AG04449 (cell line): ENCODE measurements around the gene FRMD7.

Experiments used
- CTCF ChIA-PET: fragments of 350-600 bp; formaldehyde crosslinking; extraction: SDS; loops from one replicate; lab custom pipeline; 2021; ENCODE audit warnings: antibody characterized with exemption; lab: Yijun Ruan, JAX
- POLR2A ChIA-PET: fragments of 400-600, 350-600 bp; formaldehyde crosslinking; extraction: SDS; loops from one replicate; lab custom pipeline; 2020; ENCODE audit warnings: antibody characterized with exemption, inconsistent platforms; lab: Yijun Ruan, JAX
- DNase-seq: peaks from one replicate; pipeline ENCODE4 v3.0.0-alpha.2; 2010; ENCODE audit warnings: low read depth, low spot score
- H3K4me3 ChIP-seq: 2 replicates; pipeline ENCODE4 v1.5.1; 2011; ENCODE audit warnings: low read depth, mild to moderate bottlenecking, control low read depth, low read length
- CTCF ChIP-seq: IDR thresholded peaks from one replicate; pipeline ENCODE4 v1.5.1; 2011; ENCODE audit warnings: mild to moderate bottlenecking, moderate library complexity, low read length, control low read depth, inconsistent platforms; ENCODE audit not compliant: insufficient read depth; ENCODE audit errors: missing control alignments

Gene FRMD7

GRCh38 chrX:132090403-132091159, 37.2 kb downstream of the FRMD7 start:
- H3K4me3 ChIP-seq, result no peak overlapping the region
- DNase-seq, result no peak
- no peak for TF ChIP-seq CTCF
- ChIA-PET POLR2A (no interaction called here), CTCF (interaction anchor here (1.8 to 5.2 kb wide), 3 partner anchors 12 to 130 kb away, joined by 4 to 71 read pairs (median 23); partner anchors contain the start of gene RAP2C)

GRCh38 chrX:132088864-132089263, 39.0 kb downstream of the FRMD7 start:
- CTCF ChIA-PET, result interaction anchor here (1.0 to 5.2 kb wide), 2 partner anchors 14 to 132 kb away, joined by 4 to 71 read pairs; partner anchors contain the start of gene RAP2C
- no peak for TF ChIP-seq CTCF
- POLR2A ChIA-PET, result no interaction called here
- H3K4me3 ChIP-seq, result no peak overlapping the region
- no peak for DNase-seq

- H3K4me3 ChIP-seq, result no peak overlapping the region
- ChIA-PET POLR2A (no interaction called here), CTCF (interaction anchor here (1.0 kb wide), 1 partner anchor 133 kb away, joined by 3 read pairs; no protein-coding TSS in a partner anchor)
- peak; percentile 29 for DNase-seq
- TF ChIP-seq CTCF, result no peak
Observed at GRCh38 chrX:132086672-132087071, 41.1 kb downstream of the FRMD7 start.

- CTCF ChIA-PET, result interaction anchor here (1.0 kb wide), 1 partner anchor 134 kb away, joined by 3 read pairs; no protein-coding TSS in a partner anchor
- POLR2A ChIA-PET, result no interaction called here
- TF ChIP-seq CTCF, result no peak
- H3K4me3 ChIP-seq, result no peak overlapping the region
- no peak for DNase-seq
Observed at GRCh38 chrX:132085786-132086185, 42.0 kb downstream of the FRMD7 start.

GRCh38 chrX:132077912-132078311, 49.9 kb downstream of the FRMD7 start:
- DNase-seq, result no peak

More at GRCh38 chrX:132077912-132078311, 49.9 kb downstream of the FRMD7 start:
- TF ChIP-seq CTCF, result no peak
- no peak overlapping the region for H3K4me3 ChIP-seq
- POLR2A ChIA-PET, result no interaction called here
- CTCF ChIA-PET, result interaction anchor here (1.1 to 2.3 kb wide), 2 partner anchors 15 to 236 kb away, joined by 3 to 6 read pairs; no protein-coding TSS in a partner anchor
